GM23248 (cell line): Measurements from ENCODE around the gene KHDRBS1. TPM values are rescaled to one million over a fixed set of nuclear protein-coding genes. Genes with fewer than 3 reads are reported as not detected.
"Not testable (repeated sequence)": the region's sequence is repeated elsewhere in the genome, so short reads cannot be mapped to it uniquely, and the experiment has no call there.

Experiments used
- DNase-seq: peaks from one replicate; pipeline ENCODE4 v3.0.0-alpha.2; 2015
- H2AFZ ChIP-seq: fragments of 200-600 bp; sonication (generic); 2 replicates; pipeline ENCODE4 v1.6.1; 2016; ENCODE audit warnings: antibody characterized with exemption
- H3F3A ChIP-seq: fragments of 200-600 bp; sonication (generic); 2 replicates; pipeline ENCODE4 v1.6.1; 2016; ENCODE audit warnings: mild to moderate bottlenecking, antibody characterized with exemption, mixed run types; ENCODE audit not compliant: insufficient read depth
- H3K27ac ChIP-seq: fragments of 200-600 bp; sonication (generic); 2 replicates; pipeline ENCODE4 v1.5.1; 2016; ENCODE audit warnings: mild to moderate bottlenecking
- H3K27me3 ChIP-seq: fragments of 200-600 bp; sonication (generic); replicated peaks from 2 replicates; pipeline ENCODE4 v1.6.1; 2016; ENCODE audit warnings: mild to moderate bottlenecking; ENCODE audit not compliant: insufficient read depth
- H3K36me3 ChIP-seq: fragments of 200-600 bp; sonication (generic); 2 replicates; pipeline ENCODE4 v1.6.1; 2016; ENCODE audit warnings: low read depth, mild to moderate bottlenecking
- H3K4me1 ChIP-seq: fragments of 200-600 bp; sonication (generic); 2 replicates; pipeline ENCODE4 v1.6.1; 2016; ENCODE audit warnings: mild to moderate bottlenecking; ENCODE audit not compliant: insufficient read depth
- H3K4me2 ChIP-seq: fragments of 200-600 bp; sonication (generic); one replicate; pipeline ENCODE4 v1.6.1; 2016; ENCODE audit warnings: mild to moderate bottlenecking; ENCODE audit not compliant: unreplicated experiment
- H3K4me3 ChIP-seq: fragments of 200-600 bp; sonication (generic); 2 replicates; pipeline ENCODE4 v1.5.1; 2016; ENCODE audit warnings: mild to moderate bottlenecking
- H3K79me2 ChIP-seq: fragments of 200-600 bp; sonication (generic); 2 replicates; pipeline ENCODE4 v1.6.1; 2016; ENCODE audit warnings: mild to moderate bottlenecking; ENCODE audit not compliant: insufficient read depth
- H3K9ac ChIP-seq: fragments of 200-600 bp; sonication (generic); 2 replicates; pipeline ENCODE4 v1.6.1; 2016; ENCODE audit warnings: mild to moderate bottlenecking
- H3K9me2 ChIP-seq: fragments of 200-600 bp; sonication (generic); 2 replicates; pipeline ENCODE4 v1.6.1; 2016; ENCODE audit warnings: mixed run types, mild to moderate bottlenecking, moderate library complexity; ENCODE audit not compliant: insufficient read depth
- H3K9me3 ChIP-seq: fragments of 200-600 bp; sonication (generic); one replicate; pipeline ENCODE4 v1.6.1; 2017; ENCODE audit warnings: low read depth
- H4K20me1 ChIP-seq: fragments of 200-600 bp; sonication (generic); 2 replicates; pipeline ENCODE4 v1.6.0; 2016; ENCODE audit not compliant: insufficient read depth
- EZH2 ChIP-seq: fragments of 200-600 bp; sonication (generic); IDR thresholded peaks from 2 replicates; pipeline ENCODE4 v1.6.1; 2018; ENCODE audit warnings: antibody characterized with exemption, mild to moderate bottlenecking; ENCODE audit not compliant: insufficient read depth, poor library complexity, severe bottlenecking
- EZH2phosphoT487 ChIP-seq: fragments of 200-600 bp; sonication (generic); IDR thresholded peaks from 2 replicates; pipeline ENCODE4 v1.6.1; 2018; ENCODE audit warnings: antibody characterized with exemption, moderate library complexity, mild to moderate bottlenecking, low read depth; ENCODE audit not compliant: insufficient read depth
- WGBS, 2 experiments: methylation state at CpG; one replicate each; pipeline ENCODE4 v1.1.6; 2015 to 2017; ENCODE audit warnings: low lambda C conversion rate in 2 of 2, low coverage in 1 of 2; ENCODE audit errors: missing lambda C conversion rate in 2 of 2; 5-methylcytosine and 5-hydroxymethylcytosine counted together
- in situ Hi-C: fragments of 300-500 bp; cut with MboI; formaldehyde crosslinking; loops from 2 replicates; pipeline ENCODE4 v1.15.0; 2020
- polyA plus RNA-seq: library from polyadenylated mRNA; unstranded; fragments of >200 nt; fragmentation: Nextera tagmentation; extraction: Ambion mirVana; gene quantifications from 2 replicates; pipeline ENCODE4 v1.2.1, GENCODE V29; 2016
- total RNA-seq: library from RNA; depleted of rRNA; stranded (reverse); fragments of >200 nt; shearing (Covaris generic); gene quantifications from 2 replicates; pipeline ENCODE4 v1.2.3, GENCODE V29; 2014

Gene KHDRBS1
- total and polyA plus RNA-seq, 2 experiments from 2014 or later, result 41.7 to 68.6 TPM

- Histone ChIP-seq H3K27ac (peak overlapping the region; percentile 87), H3K4me3 (peak overlapping the region; percentile 98), H3K27me3 (no peaks in the 10 kb centered on the region), H3F3A (peaks cover 5% of the 10 kb centered on the region), H3K9ac (peak overlapping the region; percentile 94), H3K79me2 (no peaks in the 10 kb centered on the region; the same call in none of the 2 replicates), H3K9me3 (no peaks in the 10 kb centered on the region), H3K36me3 (no peaks in the 10 kb centered on the region), H3K4me2 (peak overlapping the region; percentile 98), H3K4me1 (peaks cover 20% of the 10 kb centered on the region; the same call in 1 of the 2 replicates), H2AFZ (peak overlapping the region; percentile 47; the same call in 1 of the 2 replicates), H4K20me1 (peaks cover 20% of the 10 kb centered on the region), H3K9me2 (no peaks in the 10 kb centered on the region)
- WGBS, 2 experiments, result 1% methylated on average over 47 to 51 of the region's 55 CpGs
- TF ChIP-seq EZH2phosphoT487 (no peak), EZH2 (no peak)
- in situ Hi-C loops, result no loop called here
- DNase-seq, result peak; percentile 74
These were observed 705 bp downstream of the KHDRBS1 start for GRCh38 chr1:32014199-32014947.

GRCh38 chr1:32014948-32015273 is 1.2 kb downstream of the KHDRBS1 start:
- Histone ChIP-seq H3K4me2 (peak overlapping the region; percentile 98), H3K4me3 (peak overlapping the region; percentile 98), H3K79me2 (no peaks in the 10 kb centered on the region; the same call in none of the 2 replicates), H3K27ac (peak overlapping the region; percentile 87), H3K27me3 (no peaks in the 10 kb centered on the region), H3F3A (peaks cover 5% of the 10 kb centered on the region), H3K9me3 (no peaks in the 10 kb centered on the region), H3K36me3 (no peaks in the 10 kb centered on the region), H4K20me1 (peaks cover 23% of the 10 kb centered on the region), H3K4me1 (peaks cover 23% of the 10 kb centered on the region; the same call in 1 of the 2 replicates), H2AFZ (peak overlapping the region; percentile 47; the same call in 1 of the 2 replicates), H3K9me2 (no peaks in the 10 kb centered on the region), H3K9ac (peak overlapping the region; percentile 94)
- no peak for TF ChIP-seq EZH2
- no peak for TF ChIP-seq EZH2phosphoT487
- in situ Hi-C loops, result no loop called here
- WGBS, 2 experiments, result 2% methylated on average over 11 of the region's 11 CpGs
- peak; percentile 45 for DNase-seq

GRCh38 chr1:32020339-32020738 is 6.7 kb downstream of the KHDRBS1 start:
- Histone ChIP-seq H2AFZ (no peak overlapping the region), H3K9ac (0 out of 2 replicates have a peak overlapping the region, but pooled peaks have one; percentile 11), H3K4me2 (peak overlapping the region; percentile 17), H4K20me1 (peaks cover 35% of the 10 kb centered on the region), H3K9me2 (no peaks in the 10 kb centered on the region), H3K79me2 (no peaks in the 10 kb centered on the region; the same call in none of the 2 replicates), H3K27ac (no peak overlapping the region; the same call in none of the 2 replicates), H3K4me1 (peaks cover 28% of the 10 kb centered on the region), H3K27me3 (no peaks in the 10 kb centered on the region), H3K9me3 (no peaks in the 10 kb centered on the region), H3K4me3 (no peak overlapping the region), H3F3A (peaks cover 11% of the 10 kb centered on the region), H3K36me3 (peaks cover 15% of the 10 kb centered on the region)
- in situ Hi-C loops, result no loop called here
- DNase-seq, result peak; percentile 53
- WGBS, 2 experiments, result 38 to 40% methylated on average over 6 of the region's 6 CpGs
- TF ChIP-seq EZH2phosphoT487, result no peak
- TF ChIP-seq EZH2, result no peak

DNA sequence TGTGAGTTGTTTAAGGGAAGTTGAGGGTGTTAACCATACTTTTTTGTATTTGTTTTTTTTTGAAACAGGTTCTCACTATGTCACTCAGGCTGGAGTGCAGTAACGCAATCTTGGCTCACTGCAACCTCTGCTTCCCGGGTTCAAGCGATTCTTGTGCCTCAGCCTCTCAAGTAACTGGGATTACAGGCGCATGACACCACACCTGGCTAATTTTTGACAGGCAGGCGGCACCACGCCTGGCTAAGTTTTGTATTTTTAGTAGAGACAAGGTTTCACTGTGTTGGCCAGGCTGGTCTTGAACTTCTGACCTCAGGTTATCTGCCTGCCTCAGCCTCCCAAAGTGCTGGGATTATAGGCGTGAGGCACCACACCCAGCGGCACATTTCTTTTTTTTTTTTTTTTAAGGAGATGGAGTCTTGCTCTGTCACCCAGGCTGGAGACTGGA is 7.9 kb downstream of the KHDRBS1 start:
- H3K27me3 ChIP-seq, H3K27ac ChIP-seq, H3K9ac ChIP-seq, in situ Hi-C loops, H2AFZ ChIP-seq, H3K4me2 ChIP-seq, DNase-seq, H3K9me3 ChIP-seq, H3K9me2 ChIP-seq, H3K79me2 ChIP-seq, H3F3A ChIP-seq, H3K4me3 ChIP-seq: not testable (repeated sequence)
- peaks cover 15% of the 10 kb centered on the region; the same call in 1 of the 2 replicates for H3K4me1 ChIP-seq
- 90 to 92% methylated on average over 8 of the region's 8 CpGs for WGBS, 2 experiments
- H3K36me3 ChIP-seq, result peaks cover 15% of the 10 kb centered on the region
- H4K20me1 ChIP-seq, result peaks cover 34% of the 10 kb centered on the region; the same call in 1 of the 2 replicates
